Measurements from ENCODE around the gene GAL3ST3. TPM values are rescaled to one million over a fixed set of nuclear protein-coding genes. Genes with fewer than 3 reads are reported as not detected.

The GAL3ST3 gene
- total and polyA plus RNA-seq, 10 donors: 0.03 to 0.04 (median 0.03) TPM; not detected in 7

GRCh38 chr11:66062408-66062807 is 13.4 kb upstream of the GAL3ST3 start:
- no peak for DNase-seq
- TF ChIP-seq POLR2AphosphoS5 (IDR thresholded peaks at IDR 0.05) (no peak), CTCF (IDR thresholded peaks at IDR 0.05 in 8 of 11, conservative IDR thresholded peaks at IDR 0.05 in 3 of 11) (no peak), POLR2A (IDR thresholded peaks at IDR 0.05) (no peak)
- Histone ChIP-seq H3K9me3 (no peaks in the 10 kb centered on the region), H3K36me3 (peaks cover 23 to 100% (median 98%) of the 10 kb centered on the region in 6 donors), H3K4me1 (peaks cover 0 to 38% (median 10%) of the 10 kb centered on the region in 6 donors), H3K4me3 (no peak overlapping the region), H3K27ac (no peak overlapping the region), H3K27me3 (replicated peaks in 1 of 7) (no peaks in the 10 kb centered on the region)
- 91 to 98% (median 94%) methylated on average over 2 of the region's 2 CpGs for WGBS, 5 donors
- intact Hi-C loops (cut with DNase I; ENCODE audit: low total_unique reads): loop anchor here (10.0 kb wide), 1 partner anchor 72 kb away; no protein-coding TSS in a partner anchor

- TF ChIP-seq CTCF (IDR thresholded peaks at IDR 0.05 in 8 of 11, conservative IDR thresholded peaks at IDR 0.05 in 3 of 11) (no peak), POLR2A (IDR thresholded peaks at IDR 0.05) (no peak), POLR2AphosphoS5 (IDR thresholded peaks at IDR 0.05) (no peak)
- H3K4me3 ChIP-seq: no peak overlapping the region
- H3K27me3 ChIP-seq (replicated peaks in 1 of 7): no peaks in the 10 kb centered on the region
- no peak overlapping the region for H3K27ac ChIP-seq
- peaks cover 0 to 26% (median 1%) of the 10 kb centered on the region in 6 donors for H3K4me1 ChIP-seq
- intact Hi-C loops (cut with DNase I; ENCODE audit: low total_unique reads): loop anchor here (10.0 kb wide), 1 partner anchor 74 kb away; no protein-coding TSS in a partner anchor
- no peak for DNase-seq
- peaks cover 27 to 100% (median 98%) of the 10 kb centered on the region in 6 donors for H3K36me3 ChIP-seq
- no peaks in the 10 kb centered on the region for H3K9me3 ChIP-seq
- 61 to 82% (median 75%) methylated on average over 6 of the region's 6 CpGs for WGBS, 5 donors
Observed at GRCh38 chr11:66061268-66061667, 12.3 kb upstream of the GAL3ST3 start.

- intact Hi-C loops (cut with DNase I; ENCODE audit: low total_unique reads): loop anchor here (10.0 kb wide), 1 partner anchor 75 kb away; no protein-coding TSS in a partner anchor
Observed at GRCh38 chr11:66059966-66060680, 11.2 kb upstream of the GAL3ST3 start.

More at GRCh38 chr11:66059966-66060680, 11.2 kb upstream of the GAL3ST3 start:
- H3K36me3 ChIP-seq: peaks cover 33 to 100% (median 98%) of the 10 kb centered on the region in 6 donors
- H3K27ac ChIP-seq: no peak overlapping the region
- no peak for DNase-seq
- WGBS, 5 donors: 70 to 85% (median 82%) methylated on average over 8 of the region's 8 CpGs
- no peak overlapping the region for H3K4me3 ChIP-seq
- no peaks in the 10 kb centered on the region for H3K27me3 ChIP-seq (replicated peaks in 1 of 7)
- peaks cover 0 to 27% (median 3%) of the 10 kb centered on the region in 6 donors for H3K4me1 ChIP-seq
- H3K9me3 ChIP-seq: no peaks in the 10 kb centered on the region
- TF ChIP-seq CTCF (IDR thresholded peaks at IDR 0.05 in 8 of 11, conservative IDR thresholded peaks at IDR 0.05 in 3 of 11) (no peak), POLR2A (IDR thresholded peaks at IDR 0.05) (no peak)

Measured in spleen (tissue), 11 donors.